ENCODE results near the gene PIK3C2B. TPM values are rescaled to one million over a fixed set of nuclear protein-coding genes. Genes with fewer than 3 reads are reported as not detected.
A peak's percentile ranks its signal among the peaks of the same experiment; 100 is the strongest.
"Not testable (repeated sequence)": the region's sequence is repeated elsewhere in the genome, so short reads cannot be mapped to it uniquely, and the experiment has no call there.

Gene PIK3C2B
- total RNA-seq: 10 to 100 TPM; 31.0 to 67.6 TPM

- Mint-ChIP-seq H3K4me1 (peaks cover 33% of the 10 kb centered on the region), H3K27me3 (no peaks in the 10 kb centered on the region), H3K4me3 (peak within 1 kb of the TSS; percentile 91), H3K36me3 (ENCODE audit: low read depth) (peaks cover 26% of the 10 kb centered on the region), H3K27ac (peak within 1 kb of the TSS; percentile 89), H3K9me3 (no peaks in the 10 kb centered on the region)
- peak; percentile 81 for ATAC-seq (replicated peaks)
Observed at GRCh38 chr1:204494281-204495077, at the start of gene PIK3C2B. Gene PIK3C2B, minus strand, starts transcription at chr1:204494805. Its CDS starts 25,003 bp downstream, at chr1:204469802.

DNA sequence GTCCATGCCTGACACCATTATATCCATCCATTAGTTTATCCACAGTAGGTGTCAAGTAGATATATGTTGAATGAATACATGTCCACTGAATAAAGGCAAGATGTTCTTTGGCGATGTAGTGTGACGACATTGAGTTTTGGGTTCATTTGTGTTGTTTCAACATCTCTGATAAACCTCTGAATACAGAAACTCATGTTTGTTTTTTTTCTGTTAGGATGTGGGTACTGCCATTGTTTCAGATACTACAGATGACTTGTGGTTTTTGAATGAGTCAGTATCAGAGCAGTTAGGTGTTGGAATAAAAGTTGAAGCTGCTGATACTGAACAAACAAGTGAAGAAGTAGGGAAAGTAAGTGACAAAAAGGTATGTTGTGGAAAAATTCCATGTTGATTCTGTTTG lies 49.7 kb upstream of the PIK3C2B start:
- H3K9me3 Mint-ChIP-seq: no peaks in the 10 kb centered on the region
- peak; percentile 98 for ATAC-seq (replicated peaks)
- peaks cover 97% of the 10 kb centered on the region for H3K36me3 Mint-ChIP-seq (ENCODE audit: low read depth)
- H3K4me1 Mint-ChIP-seq: peaks cover 26% of the 10 kb centered on the region
- peak overlapping the region; percentile 91 for H3K27ac Mint-ChIP-seq
- peak overlapping the region; percentile 70 for H3K4me3 Mint-ChIP-seq
- no peaks in the 10 kb centered on the region for H3K27me3 Mint-ChIP-seq

DNA sequence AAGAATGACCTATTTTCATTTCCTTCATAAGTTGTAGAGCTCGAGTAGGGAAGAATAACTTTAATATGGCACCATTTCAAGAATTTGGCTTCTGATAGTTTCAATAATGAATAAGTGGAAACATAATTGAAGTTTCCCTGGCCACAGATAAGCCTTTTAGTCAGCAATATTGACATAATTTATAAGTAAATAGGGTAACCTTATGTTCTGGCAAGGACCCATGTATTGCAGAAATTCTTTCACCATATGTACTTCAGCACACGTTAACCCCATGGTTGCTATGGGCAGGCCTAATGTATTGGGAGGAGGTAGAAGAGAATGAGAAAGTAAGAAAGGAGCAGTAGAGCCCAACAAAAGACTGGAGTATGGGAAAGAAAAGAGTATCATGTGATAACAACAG lies 47.0 kb upstream of the PIK3C2B start:
- ATAC-seq (replicated peaks): no peak
- Mint-ChIP-seq H3K36me3 (ENCODE audit: low read depth) (peaks cover 97% of the 10 kb centered on the region), H3K9me3 (no peaks in the 10 kb centered on the region), H3K27ac (peak overlapping the region; percentile 6), H3K27me3 (no peaks in the 10 kb centered on the region), H3K4me3 (no peak overlapping the region), H3K4me1 (peaks cover 33% of the 10 kb centered on the region)

DNA sequence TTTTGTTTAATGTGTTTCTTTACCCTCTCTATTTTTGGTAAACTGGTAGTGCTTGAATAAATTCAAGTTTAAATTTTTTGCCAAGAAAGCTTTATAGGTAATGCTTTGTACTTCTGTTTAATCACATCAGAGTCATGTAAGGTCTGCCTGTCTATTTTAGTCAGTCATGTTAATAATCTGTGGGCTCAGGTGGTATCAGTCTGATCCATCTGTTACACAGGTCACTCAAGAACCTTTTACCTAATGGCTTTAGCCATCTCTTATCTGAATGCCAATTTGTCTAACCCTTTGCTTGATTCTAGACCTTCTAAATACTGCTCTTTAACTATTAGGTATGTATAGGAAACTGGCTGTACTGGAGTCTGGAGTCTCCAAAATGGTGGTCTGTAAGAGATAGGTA lies 38.2 kb upstream of the PIK3C2B start:
- no peaks in the 10 kb centered on the region for H3K27me3 Mint-ChIP-seq
- H3K9me3 Mint-ChIP-seq: no peaks in the 10 kb centered on the region
- no peak for ATAC-seq (replicated peaks)
- H3K4me1 Mint-ChIP-seq: peaks cover 10% of the 10 kb centered on the region
- peaks cover 94% of the 10 kb centered on the region for H3K36me3 Mint-ChIP-seq (ENCODE audit: low read depth)
- peak overlapping the region; percentile 10 for H3K27ac Mint-ChIP-seq
- no peak overlapping the region for H3K4me3 Mint-ChIP-seq

- peaks cover 5% of the 10 kb centered on the region for H3K4me1 Mint-ChIP-seq
- peaks cover 94% of the 10 kb centered on the region for H3K36me3 Mint-ChIP-seq (ENCODE audit: low read depth)
- no peak overlapping the region for H3K4me3 Mint-ChIP-seq
- no peaks in the 10 kb centered on the region for H3K27me3 Mint-ChIP-seq
- peak overlapping the region; percentile 71 for H3K27ac Mint-ChIP-seq
- peak; percentile 65 for ATAC-seq (replicated peaks)
- no peaks in the 10 kb centered on the region for H3K9me3 Mint-ChIP-seq
Observed at GRCh38 chr1:204530932-204531331, 36.3 kb upstream of the PIK3C2B start.

DNA sequence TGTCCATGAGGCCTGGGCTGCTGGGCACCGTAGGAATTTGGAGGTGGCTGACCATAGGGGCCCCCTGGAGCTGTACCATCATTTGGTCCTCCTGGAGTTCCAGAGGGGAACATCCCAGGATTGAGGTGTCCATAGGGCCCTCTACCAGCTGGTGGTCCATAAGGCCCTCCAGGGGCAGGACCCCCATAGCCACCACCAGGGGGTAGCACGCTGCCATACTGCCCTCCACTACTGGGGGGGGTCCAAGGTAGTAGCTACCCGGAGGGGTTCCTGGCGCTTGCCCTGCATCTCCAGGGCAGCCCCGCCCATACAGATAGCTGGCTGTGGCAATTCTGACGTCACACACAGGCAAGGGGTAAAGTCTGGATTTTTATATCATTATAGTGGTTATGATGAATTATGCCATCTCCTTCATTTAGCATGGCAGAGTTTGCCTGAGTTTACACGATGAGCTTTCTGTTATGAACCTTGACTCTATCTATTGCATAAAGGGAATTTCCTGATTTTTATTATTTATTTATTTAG lies 34.8 kb upstream of the PIK3C2B start:
- H3K27me3 Mint-ChIP-seq: no peaks in the 10 kb centered on the region
- H3K27ac Mint-ChIP-seq: no peak overlapping the region
- H3K36me3 Mint-ChIP-seq (ENCODE audit: low read depth): peaks cover 94% of the 10 kb centered on the region
- ATAC-seq (replicated peaks): no peak
- H3K4me3 Mint-ChIP-seq: no peak overlapping the region
- peaks cover 10% of the 10 kb centered on the region for H3K4me1 Mint-ChIP-seq
- H3K9me3 Mint-ChIP-seq: no peaks in the 10 kb centered on the region

DNA sequence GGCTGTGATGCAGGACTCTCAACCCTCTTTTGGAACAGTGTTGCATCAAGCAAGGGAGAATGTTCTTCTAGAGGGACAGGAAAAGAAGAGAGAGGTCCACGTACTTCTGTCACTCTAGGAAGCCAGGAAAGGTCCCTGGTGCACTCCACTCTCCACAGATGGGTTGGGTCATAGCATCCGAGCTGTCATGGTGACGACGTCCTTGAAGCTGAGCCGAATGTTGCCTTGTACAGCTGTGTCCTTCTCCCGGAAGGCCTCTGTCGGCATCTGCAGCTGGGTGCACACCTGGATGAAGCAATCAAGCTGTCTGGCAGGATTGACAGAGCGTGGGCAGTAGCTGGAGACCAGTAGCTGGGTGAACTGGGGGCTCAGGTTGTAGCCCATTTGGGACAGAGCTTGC lies 34.1 kb upstream of the PIK3C2B start:
- no peaks in the 10 kb centered on the region for H3K9me3 Mint-ChIP-seq
- H3K36me3 Mint-ChIP-seq (ENCODE audit: low read depth): peaks cover 93% of the 10 kb centered on the region
- no peaks in the 10 kb centered on the region for H3K27me3 Mint-ChIP-seq
- H3K4me1 Mint-ChIP-seq: peaks cover 15% of the 10 kb centered on the region
- no peak for ATAC-seq (replicated peaks)
- H3K27ac Mint-ChIP-seq: no peak overlapping the region
- H3K4me3 Mint-ChIP-seq: no peak overlapping the region

DNA sequence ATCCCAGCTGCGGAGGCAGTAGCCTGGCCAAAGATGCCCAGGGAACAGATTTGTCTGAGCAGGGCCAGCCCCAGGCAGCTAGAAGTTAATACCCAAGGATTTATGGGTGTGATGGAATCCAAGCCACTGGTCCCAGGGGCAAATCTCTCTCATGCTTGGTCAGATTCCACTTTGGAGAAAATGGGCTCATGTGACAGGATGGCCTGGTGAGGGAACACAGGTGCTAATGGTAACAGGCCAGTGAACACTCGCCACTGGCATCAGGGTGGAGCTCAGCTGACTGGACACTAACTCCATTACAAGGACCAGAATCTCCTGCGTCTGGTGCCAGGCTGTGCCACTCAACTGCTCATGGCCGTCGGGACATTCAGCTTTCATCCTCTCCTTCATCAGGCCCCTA lies 33.6 kb upstream of the PIK3C2B start:
- peaks cover 93% of the 10 kb centered on the region for H3K36me3 Mint-ChIP-seq (ENCODE audit: low read depth)

DNA sequence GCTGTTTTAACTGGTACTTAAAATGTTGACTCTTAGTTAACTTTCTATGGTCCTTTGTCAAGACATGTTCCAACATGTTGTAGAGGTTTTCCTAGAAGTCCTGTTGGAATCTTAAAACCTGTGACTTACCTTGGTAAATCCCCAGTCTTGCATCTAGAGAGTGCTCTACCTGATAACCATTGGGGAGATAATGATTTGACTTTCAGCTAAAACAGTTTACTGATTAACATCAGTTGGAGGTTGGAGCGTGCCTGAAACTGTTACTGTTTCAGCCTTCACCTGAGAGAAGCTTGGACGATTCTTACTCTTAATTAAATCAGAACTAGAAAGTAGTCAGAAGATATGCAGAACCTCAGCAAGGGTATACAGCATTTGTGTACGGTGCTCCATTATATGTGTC lies 30.4 kb upstream of the PIK3C2B start:
- peaks cover 28% of the 10 kb centered on the region for H3K4me1 Mint-ChIP-seq
- H3K9me3 Mint-ChIP-seq: no peaks in the 10 kb centered on the region
- peak; percentile 49 for ATAC-seq (replicated peaks)
- H3K27ac Mint-ChIP-seq: peak overlapping the region; percentile 67
- no peaks in the 10 kb centered on the region for H3K27me3 Mint-ChIP-seq
- peaks cover 86% of the 10 kb centered on the region for H3K36me3 Mint-ChIP-seq (ENCODE audit: low read depth)
- peak overlapping the region; percentile 46 for H3K4me3 Mint-ChIP-seq

More for the DNA sequence above, 33.6 kb upstream of the PIK3C2B start:
- peaks cover 16% of the 10 kb centered on the region for H3K4me1 Mint-ChIP-seq
- no peaks in the 10 kb centered on the region for H3K9me3 Mint-ChIP-seq
- no peaks in the 10 kb centered on the region for H3K27me3 Mint-ChIP-seq
- no peak overlapping the region for H3K27ac Mint-ChIP-seq
- H3K4me3 Mint-ChIP-seq: no peak overlapping the region
- ATAC-seq (replicated peaks): no peak

GRCh38 chr1:204523605-204524215 lies 29.1 kb upstream of the PIK3C2B start:
- H3K27me3 Mint-ChIP-seq: no peaks in the 10 kb centered on the region
- H3K36me3 Mint-ChIP-seq (ENCODE audit: low read depth): peaks cover 90% of the 10 kb centered on the region
- ATAC-seq (replicated peaks): peak; percentile 64
- H3K9me3 Mint-ChIP-seq: no peaks in the 10 kb centered on the region
- peak overlapping the region; percentile 72 for H3K27ac Mint-ChIP-seq
- peak overlapping the region; percentile 49 for H3K4me3 Mint-ChIP-seq
- H3K4me1 Mint-ChIP-seq: peaks cover 36% of the 10 kb centered on the region

DNA sequence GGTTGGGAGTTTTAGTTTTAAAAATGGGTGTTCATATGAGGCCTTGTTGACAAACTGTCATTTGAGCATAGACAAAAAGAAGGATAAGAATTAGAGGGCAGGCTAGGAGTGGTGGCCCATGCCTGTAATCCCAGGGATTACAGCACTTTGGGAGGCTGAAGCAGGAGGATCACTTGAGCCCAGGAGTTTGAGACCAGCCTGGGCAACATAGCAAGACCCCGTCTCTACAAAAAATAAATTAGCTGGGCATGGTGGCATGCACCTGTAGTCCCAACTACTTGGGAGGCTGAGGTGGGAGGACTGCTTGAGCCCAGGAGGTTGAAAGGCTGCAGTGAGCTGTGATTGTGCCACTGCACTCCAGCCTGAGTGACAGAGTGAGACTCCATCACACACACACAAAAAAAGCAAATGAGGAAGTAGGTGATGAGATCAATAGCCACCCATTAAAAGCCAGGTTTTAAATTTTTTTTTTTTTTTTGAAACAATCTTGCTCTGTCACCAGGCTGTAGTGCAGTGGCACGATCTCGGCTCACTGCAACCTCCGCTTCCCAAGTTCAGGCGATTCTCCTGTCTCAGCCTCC lies 27.4 kb upstream of the PIK3C2B start:
- H3K9me3 Mint-ChIP-seq; H3K27ac Mint-ChIP-seq; H3K27me3 Mint-ChIP-seq; ATAC-seq (replicated peaks): not testable (repeated sequence)
- peak overlapping the region; percentile 23 for H3K4me3 Mint-ChIP-seq
- H3K36me3 Mint-ChIP-seq (ENCODE audit: low read depth): peaks cover 88% of the 10 kb centered on the region
- peaks cover 43% of the 10 kb centered on the region for H3K4me1 Mint-ChIP-seq

DNA sequence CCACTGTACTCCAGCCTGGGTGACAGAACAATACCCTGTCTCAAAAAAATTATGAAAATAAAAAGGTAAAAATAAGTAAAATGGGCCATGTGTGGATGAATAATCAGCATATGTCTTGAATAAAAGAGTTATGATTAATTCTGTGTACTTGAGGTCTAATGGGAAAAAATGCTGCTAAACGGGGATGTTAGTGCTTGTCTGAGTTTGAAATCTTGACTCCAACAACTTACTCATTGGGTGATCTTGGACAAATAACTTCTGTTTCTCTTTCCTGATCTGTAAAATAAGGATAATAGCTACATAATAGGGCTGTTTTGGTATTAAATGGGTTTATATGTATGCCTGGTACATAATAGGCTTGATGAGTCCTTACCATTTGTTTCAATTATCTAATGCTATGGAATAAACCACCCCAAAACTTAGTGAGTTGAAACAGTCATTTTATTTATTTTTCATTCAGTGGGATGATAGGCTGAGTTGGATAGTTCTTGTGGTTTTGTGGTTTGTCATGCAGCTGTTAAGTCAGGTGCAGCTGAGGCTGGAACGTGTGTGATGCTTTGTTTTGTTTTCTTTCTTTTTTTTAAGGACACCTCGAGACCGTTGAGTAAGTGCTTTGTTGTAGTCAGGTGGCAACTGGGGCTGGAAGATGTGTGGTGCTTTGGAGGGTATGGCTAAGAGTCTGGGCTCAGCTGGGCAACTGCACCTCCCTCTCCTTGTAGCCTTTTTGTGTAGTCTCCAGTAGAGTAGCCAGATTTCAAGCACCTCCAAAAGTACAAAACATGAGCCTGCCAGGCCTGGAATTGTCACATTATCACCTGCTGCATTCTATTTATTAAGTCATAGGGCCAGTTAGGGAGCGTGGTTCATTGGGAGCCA lies 26.5 kb upstream of the PIK3C2B start:
- Mint-ChIP-seq H3K27ac (peak overlapping the region; percentile 42), H3K9me3 (no peaks in the 10 kb centered on the region), H3K27me3 (no peaks in the 10 kb centered on the region), H3K4me1 (peaks cover 43% of the 10 kb centered on the region), H3K4me3 (no peak overlapping the region), H3K36me3 (ENCODE audit: low read depth) (peaks cover 79% of the 10 kb centered on the region)
- peak; percentile 59 for ATAC-seq (replicated peaks)

DNA sequence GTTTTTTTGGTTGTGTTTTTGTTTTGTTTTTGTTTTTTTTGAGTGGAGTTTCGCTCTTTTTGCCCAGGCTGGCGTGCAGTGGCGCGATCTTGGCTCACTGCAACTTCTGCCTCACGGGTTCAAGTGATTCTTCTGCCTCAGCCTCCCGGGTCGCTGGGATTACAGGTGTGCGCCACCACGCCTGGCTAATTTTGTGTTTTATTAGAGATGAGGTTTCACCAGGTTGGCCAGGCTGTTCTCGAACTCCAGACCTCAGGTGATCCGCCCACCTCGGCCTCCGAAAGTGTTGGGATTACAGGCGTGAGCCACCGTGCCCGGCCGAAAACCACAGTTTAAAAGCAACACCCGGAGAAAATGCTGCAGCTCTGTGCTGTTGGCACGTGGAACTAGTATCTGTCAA lies 22.8 kb upstream of the PIK3C2B start:
- not testable (repeated sequence) for ATAC-seq (replicated peaks); H3K4me3 Mint-ChIP-seq; H3K27ac Mint-ChIP-seq; H3K27me3 Mint-ChIP-seq; H3K9me3 Mint-ChIP-seq
- Mint-ChIP-seq H3K4me1 (peaks cover 33% of the 10 kb centered on the region), H3K36me3 (ENCODE audit: low read depth) (peaks cover 46% of the 10 kb centered on the region)
